Ectodermal cell (in vitro differentiated cells): ENCODE measurements around the gene ZBTB44.
"Not testable (repeated sequence)": the region's sequence is repeated elsewhere in the genome, so short reads cannot be mapped to it uniquely, and the experiment has no call there.

Source experiments
- H3K27ac ChIP-seq: 2 replicates; pipeline ENCODE4 v1.7.0; 2013; ENCODE audit warnings: mild to moderate bottlenecking, low read depth, low read length; ENCODE audit not compliant: insufficient read depth, poor library complexity, severe bottlenecking
- H3K27me3 ChIP-seq: 2 replicates; pipeline ENCODE4 v1.7.0; 2013; ENCODE audit warnings: mild to moderate bottlenecking, low read length; ENCODE audit not compliant: insufficient read depth, control insufficient read depth, poor library complexity, severe bottlenecking
- H3K36me3 ChIP-seq: one replicate; pipeline ENCODE4 v1.7.0; 2013; ENCODE audit warnings: low read length; ENCODE audit not compliant: control insufficient read depth, insufficient read depth
- H3K4me1 ChIP-seq: one replicate; pipeline ENCODE4 v1.7.0; 2013; ENCODE audit warnings: low read length; ENCODE audit not compliant: control insufficient read depth, insufficient read depth
- H3K4me3 ChIP-seq: 2 replicates; pipeline ENCODE4 v1.7.0; 2013; ENCODE audit warnings: low read depth, low read length, control low read depth; ENCODE audit not compliant: insufficient read depth
- H3K9me3 ChIP-seq: 2 replicates; pipeline ENCODE4 v1.7.0; 2013; ENCODE audit warnings: mild to moderate bottlenecking, low read length, moderate library complexity; ENCODE audit not compliant: control insufficient read depth
- WGBS, 2 experiments: methylation state at CpG; one replicate each; pipeline ENCODE4 v1.1.7; 2013; ENCODE audit warnings: missing lambda C conversion rate in 2 of 2; 5-methylcytosine and 5-hydroxymethylcytosine counted together

ZBTB44 gene

GRCh38 chr11:130251763-130252162 is 63.0 kb downstream of the ZBTB44 start:
- not testable (repeated sequence) for H3K36me3 ChIP-seq, H3K4me1 ChIP-seq, H3K27ac ChIP-seq, H3K9me3 ChIP-seq, H3K4me3 ChIP-seq, H3K27me3 ChIP-seq
- WGBS, 2 experiments = 81 to 83% methylated on average over 1 of the region's 1 CpG

GRCh38 chr11:130249929-130250328 is 64.8 kb downstream of the ZBTB44 start:
- H3K27ac ChIP-seq, H3K4me1 ChIP-seq, H3K27me3 ChIP-seq, H3K4me3 ChIP-seq, H3K9me3 ChIP-seq, H3K36me3 ChIP-seq: not testable (repeated sequence)
- 87 to 91% methylated on average over 5 of the region's 5 CpGs for WGBS, 2 experiments

- Histone ChIP-seq H3K9me3 (no peaks in the 10 kb centered on the region), H3K4me1 (no peaks in the 10 kb centered on the region), H3K27me3 (no peaks in the 10 kb centered on the region), H3K4me3 (no peak overlapping the region), H3K27ac (no peak overlapping the region), H3K36me3 (no peaks in the 10 kb centered on the region)
- WGBS, 2 experiments = 95 to 97% methylated on average over 5 of the region's 5 CpGs
Measured at GRCh38 chr11:130249371-130249770, 65.3 kb downstream of the ZBTB44 start.

GRCh38 chr11:130247319-130247718 is 67.4 kb downstream of the ZBTB44 start:
- H3K4me3 ChIP-seq = no peak overlapping the region
- H3K9me3 ChIP-seq = no peaks in the 10 kb centered on the region
- no peaks in the 10 kb centered on the region for H3K4me1 ChIP-seq
- no peak overlapping the region for H3K27ac ChIP-seq
- WGBS, 2 experiments = 91 to 100% methylated on average over 2 of the region's 2 CpGs
- H3K27me3 ChIP-seq = no peaks in the 10 kb centered on the region
- no peaks in the 10 kb centered on the region for H3K36me3 ChIP-seq

DNA sequence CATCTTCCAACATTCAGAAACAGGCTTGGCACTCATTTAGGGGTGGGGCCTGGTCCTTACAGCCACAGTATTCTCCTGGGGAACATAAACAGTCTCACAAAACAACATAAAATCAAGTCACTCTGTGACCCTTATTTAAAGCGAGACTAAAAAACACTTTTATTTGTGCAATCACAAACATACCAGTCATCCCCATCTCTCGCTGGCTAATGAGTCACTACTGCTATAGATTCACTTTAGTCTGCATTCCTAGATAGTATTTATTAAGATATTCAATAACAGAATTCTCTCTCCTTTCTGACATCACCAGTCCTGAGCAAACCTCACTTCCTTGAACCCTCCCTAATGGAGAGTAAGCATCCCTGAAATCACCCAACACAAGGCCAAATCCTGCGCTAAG is 68.0 kb downstream of the ZBTB44 start:
- no peak overlapping the region for H3K4me3 ChIP-seq
- H3K27me3 ChIP-seq = no peaks in the 10 kb centered on the region
- no peaks in the 10 kb centered on the region for H3K36me3 ChIP-seq
- no peaks in the 10 kb centered on the region for H3K9me3 ChIP-seq
- no peak overlapping the region for H3K27ac ChIP-seq
- H3K4me1 ChIP-seq = no peaks in the 10 kb centered on the region
- WGBS, 2 experiments = 89 to 98% methylated on average over 3 of the region's 3 CpGs

- Histone ChIP-seq H3K9me3 (no peaks in the 10 kb centered on the region), H3K4me1 (no peaks in the 10 kb centered on the region), H3K4me3 (no peak overlapping the region), H3K27ac (no peak overlapping the region), H3K27me3 (no peaks in the 10 kb centered on the region), H3K36me3 (no peaks in the 10 kb centered on the region)
- 89 to 98% methylated on average over 1 of the region's 1 CpG for WGBS, 2 experiments
Measured at GRCh38 chr11:130246270-130246669, 68.4 kb downstream of the ZBTB44 start.

- not testable (repeated sequence) for H3K4me3 ChIP-seq, H3K27me3 ChIP-seq, H3K9me3 ChIP-seq, H3K36me3 ChIP-seq, H3K27ac ChIP-seq, H3K4me1 ChIP-seq
- 90 to 96% methylated on average over 6 of the region's 6 CpGs for WGBS, 2 experiments
Measured at GRCh38 chr11:130245375-130245774, 69.3 kb downstream of the ZBTB44 start.

DNA sequence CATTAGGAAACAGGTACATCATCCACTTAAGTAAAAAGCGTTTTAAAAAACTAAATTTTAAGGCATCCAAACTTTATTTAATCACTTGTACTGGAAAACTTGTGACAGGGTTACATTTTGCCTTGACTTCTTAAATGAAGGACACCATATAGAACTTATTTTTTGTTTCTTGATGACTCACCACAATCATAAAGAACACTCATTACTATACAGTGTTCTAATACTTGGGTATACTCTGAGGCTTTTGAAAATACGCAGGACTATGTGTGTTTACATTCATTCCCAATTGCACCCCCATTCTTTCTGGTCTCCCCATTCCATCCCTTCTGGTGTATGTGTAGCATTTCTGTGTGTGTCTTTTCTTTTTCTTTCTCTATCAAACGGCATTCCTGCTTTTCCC is 69.9 kb downstream of the ZBTB44 start:
- Histone ChIP-seq H3K36me3 (no peaks in the 10 kb centered on the region), H3K4me3 (no peak overlapping the region)
- 93 to 94% methylated on average over 2 to 3 of the region's 3 CpGs for WGBS, 2 experiments

DNA sequence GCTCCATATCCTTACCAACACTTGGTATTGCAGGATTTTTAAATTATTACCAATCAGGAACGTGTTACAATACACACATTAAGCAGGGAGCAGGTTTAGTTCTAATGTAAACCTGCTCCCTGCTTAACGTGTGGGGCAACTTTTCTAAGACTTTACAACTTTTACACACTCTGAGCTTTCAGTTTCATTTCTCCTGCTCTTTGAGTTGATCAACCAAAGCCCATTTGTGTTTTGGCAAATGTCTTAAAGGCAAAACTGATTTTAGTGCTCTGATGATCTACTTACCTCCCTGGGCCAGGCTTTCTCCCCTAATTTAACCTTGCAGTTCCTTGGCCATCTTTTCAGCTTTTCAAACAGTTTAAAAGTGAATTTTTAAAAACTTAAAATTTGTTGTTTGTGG is 70.9 kb downstream of the ZBTB44 start:
- H3K4me3 ChIP-seq = no peak overlapping the region
- no peaks in the 10 kb centered on the region for H3K9me3 ChIP-seq
- H3K36me3 ChIP-seq = no peaks in the 10 kb centered on the region
- no peak overlapping the region for H3K27ac ChIP-seq
- 95 to 96% methylated on average over 2 of the region's 2 CpGs for WGBS, 2 experiments
- H3K4me1 ChIP-seq = no peaks in the 10 kb centered on the region
- H3K27me3 ChIP-seq = no peaks in the 10 kb centered on the region

More for the DNA sequence above, 69.9 kb downstream of the ZBTB44 start:
- H3K27ac ChIP-seq = no peak overlapping the region
- no peaks in the 10 kb centered on the region for H3K4me1 ChIP-seq
- no peaks in the 10 kb centered on the region for H3K9me3 ChIP-seq
- H3K27me3 ChIP-seq = no peaks in the 10 kb centered on the region

DNA sequence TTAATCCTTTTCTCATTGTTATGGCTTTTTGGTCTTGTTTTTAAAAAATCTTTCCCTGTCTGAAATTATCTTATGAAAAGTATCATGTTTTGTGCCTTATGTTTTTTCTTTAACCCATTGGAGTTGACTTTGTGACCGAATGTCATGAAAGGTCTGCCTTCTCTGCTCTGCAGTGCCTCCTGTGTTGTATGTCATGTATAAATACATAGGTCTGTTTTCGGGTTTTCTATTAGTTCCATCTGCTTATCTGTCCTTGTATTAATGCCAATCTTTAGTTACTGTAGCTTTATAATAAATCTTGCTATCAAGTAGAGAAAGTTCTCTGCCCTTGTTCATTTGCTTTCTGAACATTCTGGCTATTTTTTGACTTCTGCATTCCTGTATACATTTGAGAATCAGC is 73.0 kb downstream of the ZBTB44 start:
- no peaks in the 10 kb centered on the region for H3K4me1 ChIP-seq
- 76 to 100% methylated on average over 1 to 2 of the region's 2 CpGs for WGBS, 2 experiments
- H3K4me3 ChIP-seq = no peak overlapping the region

DNA sequence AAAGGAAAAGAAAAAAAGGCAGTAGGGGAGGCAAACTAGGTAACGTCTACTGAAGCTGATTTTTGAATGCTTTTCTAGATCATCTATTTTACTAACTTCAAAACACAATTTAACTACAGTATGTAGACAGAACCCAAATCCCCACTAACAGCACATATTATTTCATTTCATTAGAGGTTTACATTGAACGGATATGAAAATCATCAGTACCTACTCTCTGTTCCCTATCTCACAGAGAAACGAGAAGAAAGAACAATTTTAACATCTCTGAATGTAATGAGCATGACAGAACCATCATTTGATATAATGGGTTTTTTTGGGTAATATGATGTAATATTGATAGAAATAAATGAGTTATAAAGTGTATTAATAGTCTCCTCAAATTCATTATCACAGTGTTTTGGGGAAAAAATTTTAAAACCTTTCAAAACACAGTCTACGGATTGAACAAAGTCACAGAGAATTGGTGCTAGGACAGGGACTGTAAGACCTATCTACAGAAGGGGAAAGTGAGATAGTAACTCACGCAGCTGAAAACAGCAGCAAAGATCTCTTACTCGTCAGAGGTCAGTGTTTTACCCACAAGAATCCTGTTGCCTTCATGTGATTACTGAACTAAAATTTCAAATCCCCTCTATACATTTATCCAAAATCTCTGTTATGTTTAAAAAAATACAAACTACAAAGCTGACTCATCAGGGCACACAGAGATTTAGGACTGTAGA is 77.3 kb downstream of the ZBTB44 start:
- no peaks in the 10 kb centered on the region for H3K36me3 ChIP-seq
- 96 to 97% methylated on average over 6 of the region's 6 CpGs for WGBS, 2 experiments
- H3K9me3 ChIP-seq = no peaks in the 10 kb centered on the region
- no peaks in the 10 kb centered on the region for H3K27me3 ChIP-seq
- H3K4me3 ChIP-seq = no peak overlapping the region
- no peaks in the 10 kb centered on the region for H3K4me1 ChIP-seq
- H3K27ac ChIP-seq = no peak overlapping the region

More for the DNA sequence above, 73.0 kb downstream of the ZBTB44 start:
- Histone ChIP-seq H3K9me3 (no peaks in the 10 kb centered on the region), H3K27me3 (no peaks in the 10 kb centered on the region), H3K27ac (no peak overlapping the region), H3K36me3 (no peaks in the 10 kb centered on the region)
